Subcutaneous abdominal adipose tissue (tissue), 5 donors: Measurements from ENCODE around the gene GABRB3.

Source experiments
- H3K27ac ChIP-seq: one replicate; pipeline ENCODE4 v1.7.0; 2013; ENCODE audit warnings: low read depth, mild to moderate bottlenecking, inconsistent platforms, low read length, moderate library complexity
- H3K27me3 ChIP-seq, 5 donors: one replicate each; pipeline ENCODE4 v1.7.0; 2013; ENCODE audit warnings: low read length in 5 of 5, inconsistent platforms in 1 of 5; ENCODE audit not compliant: control insufficient read depth in 5 of 5, insufficient read depth in 4 of 5
- H3K36me3 ChIP-seq, 5 donors: one replicate each; pipeline ENCODE4 v1.7.0; 2013; ENCODE audit warnings: low read length in 5 of 5; ENCODE audit not compliant: control insufficient read depth in 5 of 5, insufficient read depth in 5 of 5
- H3K4me1 ChIP-seq, 5 donors: one replicate each; pipeline ENCODE4 v1.7.0; 2013; ENCODE audit warnings: low read length in 5 of 5, mild to moderate bottlenecking in 3 of 5, moderate library complexity in 1 of 5; ENCODE audit not compliant: control insufficient read depth in 5 of 5, insufficient read depth in 5 of 5
- H3K4me3 ChIP-seq, 5 donors: one replicate each; pipeline ENCODE4 v1.7.0; 2013; ENCODE audit warnings: low read length in 5 of 5, low read depth in 1 of 5
- H3K9ac ChIP-seq, 5 donors: one replicate each; pipeline ENCODE4 v1.7.0; 2013; ENCODE audit warnings: low read length in 5 of 5, mild to moderate bottlenecking in 4 of 5, moderate library complexity in 3 of 5
- H3K9me3 ChIP-seq, 5 donors: one replicate each; pipeline ENCODE4 v1.7.0; 2013; ENCODE audit warnings: low read length in 5 of 5; ENCODE audit not compliant: control insufficient read depth in 5 of 5
- donor health status: healthy.
- donor health status: healthy.
- donor health status: healthy.
- donor health status: healthy.
- donor health status: healthy.

Gene GABRB3

DNA sequence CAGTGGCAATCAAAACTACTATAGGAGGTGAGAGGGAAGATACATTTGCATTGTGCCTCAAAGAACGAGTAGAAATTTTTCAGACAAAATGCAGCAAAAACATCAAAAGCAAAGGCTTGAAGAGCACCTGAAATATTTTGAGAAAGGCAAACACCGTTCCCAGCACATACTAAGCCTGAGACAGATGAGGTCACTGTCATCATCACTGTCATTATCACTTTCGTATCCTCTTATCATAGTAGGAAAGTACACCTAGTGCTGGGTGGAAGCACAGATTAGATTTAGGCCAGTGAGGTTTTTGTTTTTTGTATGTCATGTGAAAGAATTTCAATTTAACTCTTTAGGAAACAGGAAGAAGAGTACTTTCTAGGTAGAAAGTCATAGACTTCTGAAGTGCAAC lies 222.0 kb downstream of the GABRB3 start:
- Histone ChIP-seq H3K4me3 (no peak overlapping the region), H3K27ac (no peak overlapping the region), H3K27me3 (no peaks in the 10 kb centered on the region), H3K36me3 (no peaks in the 10 kb centered on the region), H3K9me3 (peaks cover 0 to 16% (median 0%) of the 10 kb centered on the region in 5 donors), H3K9ac (no peak overlapping the region), H3K4me1 (no peaks in the 10 kb centered on the region)

DNA sequence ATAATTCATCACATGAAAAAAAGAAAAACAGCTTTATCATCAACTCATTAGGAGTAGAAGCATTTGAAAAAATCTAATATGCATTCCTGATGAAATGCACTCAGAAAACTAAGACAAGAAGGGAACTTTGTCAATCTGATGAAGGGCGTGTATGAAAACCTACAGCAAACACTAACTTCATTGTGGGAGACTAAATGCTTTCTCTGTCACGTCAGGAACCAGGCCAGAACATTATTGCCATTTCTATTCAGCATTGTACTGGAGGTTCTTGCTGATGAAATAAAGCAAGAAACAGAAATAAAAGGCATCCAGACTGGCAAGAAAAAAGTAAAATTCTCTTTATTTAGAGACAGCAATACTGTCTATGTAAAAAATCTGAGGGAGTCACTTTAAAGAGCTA lies 235.2 kb downstream of the GABRB3 start:
- Histone ChIP-seq H3K9ac (no peak overlapping the region), H3K27ac (no peak overlapping the region), H3K4me1 (no peaks in the 10 kb centered on the region), H3K36me3 (no peaks in the 10 kb centered on the region), H3K4me3 (no peak overlapping the region), H3K9me3 (peaks cover 0 to 13% (median 0%) of the 10 kb centered on the region in 5 donors), H3K27me3 (no peaks in the 10 kb centered on the region)

DNA sequence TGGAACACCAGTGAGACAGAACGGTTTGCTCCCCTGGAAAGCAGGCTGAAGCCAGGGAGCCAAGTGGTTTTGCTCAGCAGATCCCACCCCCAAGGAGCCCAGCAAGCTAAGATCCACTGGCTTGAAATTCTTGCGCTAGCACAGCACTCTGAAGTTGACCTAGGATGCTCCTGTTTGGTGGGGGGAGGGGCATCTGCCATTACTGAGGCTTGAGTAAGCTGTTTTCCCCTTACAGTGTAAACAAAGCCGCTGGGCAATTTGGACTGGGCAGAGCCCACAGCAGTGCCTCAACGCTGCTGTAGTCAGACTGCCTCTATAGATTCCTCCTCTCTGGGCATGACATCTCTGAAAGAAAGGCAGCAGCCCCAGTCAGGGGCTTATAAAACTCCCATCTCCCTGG lies 241.4 kb downstream of the GABRB3 start:
- Histone ChIP-seq H3K36me3 (no peaks in the 10 kb centered on the region), H3K27ac (no peak overlapping the region), H3K4me1 (no peaks in the 10 kb centered on the region), H3K4me3 (no peak overlapping the region), H3K27me3 (no peaks in the 10 kb centered on the region), H3K9ac (no peak overlapping the region), H3K9me3 (peaks cover 0 to 16% (median 0%) of the 10 kb centered on the region in 5 donors)

DNA sequence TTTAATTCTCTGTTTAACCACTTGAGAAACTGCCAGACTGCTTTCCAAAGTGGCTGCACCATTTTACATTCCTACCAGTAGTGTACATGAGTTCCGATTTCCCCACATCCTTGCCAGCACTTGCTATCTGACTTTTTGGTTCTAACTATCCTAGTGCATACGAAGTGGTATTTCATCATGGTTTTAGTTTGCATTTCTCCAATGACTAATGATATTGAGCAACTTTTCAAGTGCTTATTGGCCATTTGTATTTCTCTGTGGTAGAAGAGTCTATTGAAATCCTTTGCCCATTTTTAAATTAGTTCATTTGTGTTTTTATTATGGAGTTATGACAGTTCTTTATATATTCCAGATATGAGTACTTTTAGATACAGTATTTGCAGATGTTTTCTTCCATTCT lies 247.8 kb downstream of the GABRB3 start:
- Histone ChIP-seq H3K27me3 (no peaks in the 10 kb centered on the region), H3K9ac (no peak overlapping the region), H3K36me3 (no peaks in the 10 kb centered on the region), H3K4me3 (no peak overlapping the region), H3K9me3 (peaks cover 0 to 3% (median 0%) of the 10 kb centered on the region in 5 donors), H3K27ac (no peak overlapping the region), H3K4me1 (no peaks in the 10 kb centered on the region)

DNA sequence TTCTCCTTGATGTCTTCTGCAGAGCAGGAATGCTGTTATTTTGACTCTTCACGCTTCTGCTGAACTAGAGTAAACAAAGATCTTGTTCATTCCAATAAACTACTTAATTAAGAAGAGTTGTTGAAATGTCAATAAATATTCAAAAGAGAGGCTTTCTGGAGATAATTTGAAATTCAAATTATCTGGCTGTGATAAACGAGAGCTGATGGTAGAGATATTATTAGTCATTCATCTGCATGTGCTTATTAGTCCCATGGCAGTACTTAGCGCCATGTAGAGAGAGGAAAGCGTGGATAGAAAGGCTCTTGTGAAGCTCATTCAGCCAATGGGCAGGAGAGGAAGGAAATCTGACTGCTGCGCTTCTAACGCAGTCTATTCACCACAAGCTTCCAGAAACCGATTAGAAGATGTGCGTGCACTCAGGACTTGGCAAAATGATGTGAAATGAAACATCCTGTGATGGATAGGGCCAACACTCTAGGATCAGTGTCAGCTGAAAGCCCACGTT lies 251.1 kb downstream of the GABRB3 start:
- Histone ChIP-seq H3K27ac (no peak overlapping the region), H3K27me3 (no peaks in the 10 kb centered on the region), H3K9me3 (peaks cover 0 to 11% (median 7%) of the 10 kb centered on the region in 5 donors), H3K4me1 (no peaks in the 10 kb centered on the region), H3K4me3 (no peak overlapping the region), H3K9ac (no peak overlapping the region), H3K36me3 (no peaks in the 10 kb centered on the region)

DNA sequence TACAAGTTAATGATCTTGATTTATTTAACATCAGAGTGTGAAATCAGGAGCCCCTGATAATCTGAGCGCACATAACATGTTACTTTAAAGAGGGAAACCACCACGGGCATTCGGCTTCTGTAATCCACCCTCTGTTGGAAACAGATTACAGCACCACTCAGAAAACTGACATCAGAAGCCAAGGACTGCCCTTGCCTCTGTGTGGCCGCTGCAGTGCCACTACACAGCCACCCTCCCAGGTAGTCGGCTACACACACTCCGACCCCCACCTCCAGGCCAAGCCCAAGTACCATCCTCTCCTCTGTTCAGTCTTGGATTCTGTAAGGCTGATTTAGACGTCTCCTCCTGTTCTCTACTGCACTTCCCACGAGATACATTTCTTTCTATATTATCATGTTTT lies 251.7 kb downstream of the GABRB3 start:
- H3K36me3 ChIP-seq = no peaks in the 10 kb centered on the region
- no peaks in the 10 kb centered on the region for H3K4me1 ChIP-seq
- H3K9ac ChIP-seq = no peak overlapping the region
- H3K9me3 ChIP-seq = peaks cover 0 to 17% (median 10%) of the 10 kb centered on the region in 5 donors
- H3K27ac ChIP-seq = no peak overlapping the region
- no peak overlapping the region for H3K4me3 ChIP-seq
- no peaks in the 10 kb centered on the region for H3K27me3 ChIP-seq

DNA sequence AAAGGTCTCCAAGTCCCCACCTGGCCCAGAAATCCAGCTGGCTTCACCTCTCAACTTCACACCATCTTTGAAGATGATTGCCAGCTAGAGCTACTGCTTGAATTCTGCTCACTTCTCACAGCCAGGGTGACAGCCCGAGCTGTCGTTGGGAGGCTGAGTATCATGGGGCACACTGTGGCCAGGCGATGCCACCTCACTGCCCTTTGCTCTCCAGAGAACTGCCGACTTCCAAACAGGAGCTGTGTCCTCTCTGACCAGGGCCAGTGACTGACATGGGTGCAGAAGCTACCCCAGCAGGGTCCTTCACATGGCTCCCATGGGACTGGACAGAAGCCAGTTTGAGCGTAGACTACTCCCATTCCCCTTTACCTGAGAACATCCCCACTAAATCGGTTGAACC lies 254.0 kb downstream of the GABRB3 start:
- Histone ChIP-seq H3K9me3 (peaks cover 2 to 20% (median 6%) of the 10 kb centered on the region in 5 donors), H3K4me3 (no peak overlapping the region), H3K36me3 (no peaks in the 10 kb centered on the region), H3K27me3 (no peaks in the 10 kb centered on the region), H3K4me1 (no peaks in the 10 kb centered on the region), H3K27ac (no peak overlapping the region), H3K9ac (no peak overlapping the region)

DNA sequence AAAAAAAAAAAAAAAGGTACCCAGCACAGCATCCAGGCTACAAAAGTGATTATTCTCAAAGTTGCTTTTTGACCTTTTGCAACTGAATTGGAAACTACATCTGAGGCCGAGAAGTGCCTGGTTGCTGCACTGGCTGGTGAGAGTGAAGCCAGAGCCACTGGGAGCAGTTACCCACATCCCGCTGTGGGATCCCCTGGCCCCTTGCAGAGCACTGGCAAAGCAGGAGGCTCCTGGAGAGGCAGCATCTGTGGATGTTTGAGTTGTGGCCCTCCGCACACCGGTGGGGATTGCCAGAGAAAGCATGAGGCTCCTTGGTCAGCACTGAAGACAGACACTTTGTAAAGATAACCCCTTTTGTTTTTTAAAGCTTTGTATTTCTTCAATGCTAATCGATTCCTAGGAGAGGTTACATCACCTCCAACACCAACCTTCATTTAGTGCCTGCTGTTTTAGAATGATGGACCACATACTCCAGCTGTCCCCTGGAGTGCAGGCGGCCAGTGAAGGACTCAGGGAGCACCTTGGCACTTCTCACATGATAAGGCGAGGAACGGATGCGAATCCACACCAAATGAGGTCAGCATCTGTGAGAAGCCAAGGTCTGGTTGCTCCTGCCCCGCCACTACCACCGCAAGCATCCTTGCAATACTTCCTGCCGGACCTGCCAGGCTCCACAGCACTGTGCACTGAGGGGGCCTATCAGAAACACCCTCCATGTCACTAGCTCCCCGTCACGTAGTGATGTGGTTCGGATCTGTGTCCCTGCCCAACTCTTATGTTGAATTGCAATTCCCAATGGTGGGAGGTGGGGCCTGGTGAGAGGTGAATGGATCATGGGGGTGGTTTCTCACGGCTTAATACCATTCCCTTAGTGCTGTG lies 256.5 kb downstream of the GABRB3 start:
- H3K4me1 ChIP-seq = no peaks in the 10 kb centered on the region
- no peak overlapping the region for H3K9ac ChIP-seq
- peaks cover 2 to 26% (median 12%) of the 10 kb centered on the region in 5 donors for H3K9me3 ChIP-seq
- no peaks in the 10 kb centered on the region for H3K36me3 ChIP-seq
- H3K27me3 ChIP-seq = no peaks in the 10 kb centered on the region
- no peak overlapping the region for H3K4me3 ChIP-seq
- H3K27ac ChIP-seq = no peak overlapping the region

DNA sequence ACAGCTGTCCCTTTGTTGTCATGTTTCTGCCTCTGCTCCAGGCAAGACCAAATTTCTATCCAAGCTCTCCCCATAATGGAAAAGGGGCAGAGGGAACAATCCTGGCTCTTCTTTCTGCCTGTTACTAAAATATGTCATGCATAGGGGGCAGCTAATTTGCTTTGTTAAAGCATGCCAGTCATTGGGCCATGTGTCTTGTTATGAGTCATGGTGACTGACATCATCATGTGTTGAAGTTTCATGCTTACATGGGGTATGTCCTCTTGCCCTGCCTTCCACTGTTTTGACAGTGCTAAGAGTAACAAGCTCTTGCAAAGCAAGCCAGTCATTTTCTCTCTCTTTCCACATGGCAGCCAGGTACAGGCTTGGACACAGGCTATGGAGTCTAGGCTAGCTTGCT lies 268.9 kb downstream of the GABRB3 start:
- H3K9me3 ChIP-seq = peaks cover 0 to 13% (median 5%) of the 10 kb centered on the region in 5 donors
- no peaks in the 10 kb centered on the region for H3K27me3 ChIP-seq
- H3K4me1 ChIP-seq = no peaks in the 10 kb centered on the region
- no peaks in the 10 kb centered on the region for H3K36me3 ChIP-seq
- H3K4me3 ChIP-seq = no peak overlapping the region
- H3K27ac ChIP-seq = no peak overlapping the region
- no peak overlapping the region for H3K9ac ChIP-seq
